K562 (cell line): Measurements from ENCODE around the gene GCN1. TPM values are rescaled to one million over a fixed set of nuclear protein-coding genes. Genes with fewer than 3 reads are reported as not detected.
A peak's percentile ranks its signal among the peaks of the same experiment; 100 is the strongest.

Source experiments
- ATAC-seq: fragments of 200-7000 bp; cut with Tn5 transposase; 3 replicates; pipeline ENCODE4 v1.9.1; 2020; ENCODE audit warnings: moderate library complexity
- BruUV-seq: library from RNA; stranded (reverse); fragments of 400-500 nt; replicated peaks from 2 replicates; lab custom pipeline; 2021; lab: Mats Ljungman, UMichigan
- CTCF ChIA-PET: fragments of 300-600 bp; formaldehyde crosslinking; extraction: SDS; loops from one replicate; lab custom pipeline; 2021; ENCODE audit warnings: low intra/inter-chr PET ratio; lab: Yijun Ruan, JAX
- POLR2A ChIA-PET: fragments of 300-600, 350-650 bp; sonication (Branson Sonifier 250); formaldehyde crosslinking; extraction: SDS; loops from one replicate; lab custom pipeline; 2021; ENCODE audit warnings: antibody characterized with exemption, inconsistent platforms; lab: Yijun Ruan, JAX
- DNase-seq, 4 experiments: peaks; one replicate each; pipeline versions ENCODE4 v3.0.0 to v3.0.0-alpha.2; 2011 to 2018; ENCODE audit warnings: low spot score in 3 of 4, mixed read lengths in 3 of 4; ENCODE audit errors: extremely low read depth in 1 of 4
- FAIRE-seq: peaks from 2 replicates; lab custom pipeline; 2011; peaks lifted over from hg19 to GRCh38; lab: Jason Lieb, UNC
- H2AFZ ChIP-seq: 2 replicates; pipeline ENCODE4 v1.6.0; 2011; ENCODE audit warnings: low read depth, low read length, control low read depth, inconsistent platforms
- H3K27ac ChIP-seq: fragments of 200-600 bp; 3 replicates; pipeline ENCODE4 v1.8.0; 2011; ENCODE audit warnings: low read depth, mild to moderate bottlenecking, control low read depth, inconsistent platforms, low read length, moderate library complexity, mixed read lengths; ENCODE audit errors: extremely low read depth
- H3K27me3 ChIP-seq, 2 experiments: fragments of 300-600 bp in 1 of 2; 2 replicates in 1 of 2; 3 replicates in 1 of 2; pipeline versions ENCODE4 v1.6.0 to v1.8.0; 2011; ENCODE audit warnings: inconsistent platforms in 2 of 2, low read length in 2 of 2, mild to moderate bottlenecking in 1 of 2, mixed read lengths in 1 of 2, moderate library complexity in 1 of 2; ENCODE audit not compliant: control insufficient read depth in 2 of 2, insufficient read depth in 2 of 2
- H3K36me3 ChIP-seq: fragments of 300-600 bp; 3 replicates; pipeline ENCODE4 v1.8.0; 2011; ENCODE audit warnings: mild to moderate bottlenecking, low read length, inconsistent platforms; ENCODE audit not compliant: control insufficient read depth, insufficient read depth
- H3K4me1 ChIP-seq, 2 experiments: fragments of 200-600 bp in 1 of 2; replicated peaks in 1 of 2; 2 replicates in 1 of 2; 3 replicates in 1 of 2; pipeline versions ENCODE4 v1.5.1 to v1.8.0; 2011; ENCODE audit warnings: inconsistent platforms in 2 of 2, low read length in 2 of 2, mild to moderate bottlenecking in 1 of 2, mixed read lengths in 1 of 2, moderate library complexity in 1 of 2; ENCODE audit not compliant: control insufficient read depth in 2 of 2, insufficient read depth in 2 of 2
- H3K4me2 ChIP-seq: 2 replicates; pipeline ENCODE4 v1.6.1; 2011; ENCODE audit warnings: low read length, control low read depth, inconsistent platforms, mixed read lengths; ENCODE audit not compliant: insufficient read depth
- H3K4me3 ChIP-seq: fragments of 200-600 bp; sonication (generic), shearing (Covaris generic); 2 replicates; pipeline ENCODE4 v1.5.1; 2016; ENCODE audit warnings: control low read depth, inconsistent platforms
- H3K79me2 ChIP-seq: fragments of 200-600 bp; 3 replicates; pipeline ENCODE4 v1.8.0; 2011; ENCODE audit warnings: low read length, inconsistent platforms; ENCODE audit not compliant: control insufficient read depth, insufficient read depth
- H3K9ac ChIP-seq, 2 experiments: 2 replicates each; pipeline versions ENCODE4 v1.6.0 to v1.6.1; 2011; ENCODE audit warnings: low read depth in 2 of 2, low read length in 2 of 2, control low read depth in 1 of 2, inconsistent platforms in 1 of 2, mild to moderate bottlenecking in 1 of 2, mixed read lengths in 1 of 2; ENCODE audit not compliant: insufficient read depth in 1 of 2
- H3K9me1 ChIP-seq: one replicate; pipeline ENCODE4 v1.6.0; 2011; ENCODE audit warnings: inconsistent platforms, mild to moderate bottlenecking, low read length, moderate library complexity; ENCODE audit not compliant: control insufficient read depth, insufficient read depth
- H3K9me3 ChIP-seq: replicated peaks from 2 replicates; pipeline ENCODE4 v1.5.1; 2011; ENCODE audit warnings: low read depth, low read length, inconsistent platforms; ENCODE audit not compliant: control insufficient read depth, insufficient read depth
- H4K20me1 ChIP-seq: replicated peaks from 2 replicates; pipeline ENCODE4 v1.6.1; 2011; ENCODE audit warnings: low read length, inconsistent platforms, mixed read lengths; ENCODE audit not compliant: control insufficient read depth, insufficient read depth
- BRD4 ChIP-seq: fragments of 200-600 bp; sonication (generic); IDR thresholded peaks from 2 replicates; pipeline ENCODE4 v1.6.1; 2017; ENCODE audit warnings: inconsistent platforms
- CEBPB ChIP-seq: fragments of 450-650 bp; IDR thresholded peaks from 2 replicates; pipeline ENCODE4 v1.6.1; 2016; ENCODE audit warnings: missing genetic modification characterization, missing compliant biosample characterization
- E2F3 ChIP-seq: fragments of 250-450 bp; sonication (Bioruptor Pico); IDR thresholded peaks from 2 replicates; pipeline ENCODE4 v1.4.0; 2020; ENCODE audit warnings: mild to moderate bottlenecking
- FOXM1 ChIP-seq, 2 experiments: fragments of 450-650 bp in 1 of 2; sonication (generic) in 1 of 2; formaldehyde crosslinking in 1 of 2; IDR thresholded peaks; 2 replicates each; pipeline versions ENCODE4 v1.6.1 to v1.9.0; 2017 to 2022; ENCODE audit warnings: low read depth in 2 of 2, mild to moderate bottlenecking in 2 of 2, missing genetic modification reagents in 1 of 2, moderate library complexity in 1 of 2
- IFI16 ChIP-seq: fragments of 250-450 bp; sonication (Bioruptor Pico); IDR thresholded peaks from 2 replicates; pipeline ENCODE4 v2.1.2; 2022; ENCODE audit warnings: mild to moderate bottlenecking, inconsistent platforms
- L3MBTL2 ChIP-seq: fragments of 450-650 bp; IDR thresholded peaks from 2 replicates; pipeline ENCODE4 v1.6.1; 2016; ENCODE audit warnings: mild to moderate bottlenecking, moderate library complexity
- MEIS2 ChIP-seq: fragments of 450-650 bp; IDR thresholded peaks from 2 replicates; pipeline ENCODE4 v1.6.1; 2014; ENCODE audit warnings: mild to moderate bottlenecking; ENCODE audit not compliant: partially characterized antibody
- MYBL2 ChIP-seq, 2 experiments: fragments of 450-650 bp in 1 of 2; sonication (generic) in 1 of 2; formaldehyde crosslinking in 1 of 2; IDR thresholded peaks; 2 replicates each; pipeline versions ENCODE4 v1.6.1 to v1.8.1; 2017 to 2022; ENCODE audit warnings: borderline replicate concordance in 1 of 2, inconsistent platforms in 1 of 2, low read depth in 1 of 2, mild to moderate bottlenecking in 1 of 2, missing genetic modification reagents in 1 of 2, moderate library complexity in 1 of 2
- NEUROD1 ChIP-seq: fragments of 150-350 bp; IDR thresholded peaks from 2 replicates; pipeline ENCODE4 v1.6.1; 2014; ENCODE audit warnings: borderline replicate concordance, low read length, low read depth; ENCODE audit not compliant: partially characterized antibody
- RAD21 ChIP-seq, 2 experiments: fragments of 250-450 bp in 1 of 2; fragments of 450-650 bp in 1 of 2; sonication (Bioruptor Pico) in 1 of 2; formaldehyde crosslinking in 1 of 2; IDR thresholded peaks in 1 of 2; conservative IDR thresholded peaks in 1 of 2; 2 replicates each; pipeline versions ENCODE4 v1.4.0 to v1.8.0; 2020 to 2022; ENCODE audit warnings: mild to moderate bottlenecking in 2 of 2, moderate library complexity in 1 of 2
- RBM39 ChIP-seq: fragments of 200-400 bp; formaldehyde crosslinking; optimal IDR thresholded peaks from 2 replicates; pipeline ENCODE3; 2018; ENCODE audit warnings: low read depth, low read length
- RFX5 ChIP-seq: IDR thresholded peaks from 2 replicates; pipeline ENCODE4 v1.6.1; 2011; ENCODE audit warnings: low read depth, mild to moderate bottlenecking, improper control_type of control experiment, low read length
- RHOXF2B ChIP-seq: fragments of 250-450 bp; sonication (Bioruptor Pico); conservative IDR thresholded peaks from 2 replicates; pipeline ENCODE4 v1.5.1; 2021
- SUPT5H ChIP-seq: fragments of 450-650 bp; IDR thresholded peaks from 2 replicates; pipeline ENCODE4 v1.6.1; 2016
- TAF1 ChIP-seq: IDR thresholded peaks from 2 replicates; pipeline ENCODE4 v1.6.1; 2011; ENCODE audit warnings: mild to moderate bottlenecking, low read length, moderate library complexity; ENCODE audit not compliant: insufficient read depth, control insufficient read depth, severe bottlenecking; ENCODE audit errors: extremely low read depth
- ZNF589 ChIP-seq: fragments of 200-800 bp; sonication (Bioruptor generic); IDR thresholded peaks from 2 replicates; pipeline ENCODE4 v1.6.1; 2016; ENCODE audit warnings: low read depth, missing genetic modification characterization, missing compliant biosample characterization
- ZNF699 ChIP-seq: fragments of 250-450 bp; sonication (Bioruptor Pico); IDR thresholded peaks from 2 replicates; pipeline ENCODE4 v1.8.0; 2021; ENCODE audit warnings: mild to moderate bottlenecking, moderate library complexity; ENCODE audit not compliant: insufficient replicate concordance
- WGBS: fragments of 100-300 bp; shearing (Covaris generic); methylation state at CpG from one replicate; pipeline ENCODE4 v1.1.6; 2016; ENCODE audit warnings: low coverage, mixed read lengths; ENCODE audit not compliant: insufficient coverage; ENCODE audit errors: missing lambda C conversion rate; 5-methylcytosine and 5-hydroxymethylcytosine counted together
- in situ Hi-C: fragments of 300-500 bp; cut with MboI; formaldehyde crosslinking; loops from 4 replicates; pipeline ENCODE4 v1.15.0; 2018; ENCODE audit warnings: inconsistent platforms, mixed read lengths
- intact Hi-C: fragments of 100-400 bp; cut with micrococcal nuclease; formaldehyde crosslinking; loops from 2 replicates; pipeline ENCODE4 v1.14.2; 2022
- polyA plus RNA-seq, 8 experiments: library from polyadenylated mRNA; depleted of rRNA in 4 of 8; stranded (reverse) in 5 of 8; unstranded in 3 of 8; fragments of >200 nt; fragmentation: Nextera tagmentation in 2 of 8; fragmentation: Illumina TruSeq in 1 of 8; extraction: Ambion mirVana in 2 of 8; extraction: Trizol in 1 of 8; gene quantifications; 2 replicates each; pipeline versions ENCODE4 v1.2.1 to v1.2.3, GENCODE V29; 2011 to 2014; ENCODE audit warnings: inconsistent platforms in 1 of 8, missing spikeins in 1 of 8
- total RNA-seq, 7 experiments: library from RNA; depleted of rRNA in 6 of 7; stranded (reverse); fragments of >200 nt in 6 of 7; fragmentation: Illumina TruSeq in 2 of 7; extraction: Trizol in 2 of 7; gene quantifications; 2 replicates each; pipeline versions ENCODE4 v1.2.1 to v1.2.3, GENCODE V29; 2011 to 2021; ENCODE audit warnings: low replicate concordance in 1 of 7
- TF ChIP-seq, protein P1 (sequence below): sonication (generic); formaldehyde crosslinking; IDR thresholded peaks from 2 replicates; pipeline ENCODE4 v1.8.0; 2023; ENCODE audit warnings: mild to moderate bottlenecking, missing genetic modification reagents
- TF ChIP-seq, protein P2 (sequence below): fragments of 250-450 bp; sonication (Bioruptor Pico); IDR thresholded peaks from 2 replicates; pipeline ENCODE4 v1.5.0; 2020; ENCODE audit warnings: mild to moderate bottlenecking

Gene GCN1
- total and polyA plus RNA-seq, 9 of the 15 experiments (the other 6 are each of a cell fraction or from before 2014, with no cell fraction given) = 11.9 to 190 (median 51.7) TPM

DNA sequence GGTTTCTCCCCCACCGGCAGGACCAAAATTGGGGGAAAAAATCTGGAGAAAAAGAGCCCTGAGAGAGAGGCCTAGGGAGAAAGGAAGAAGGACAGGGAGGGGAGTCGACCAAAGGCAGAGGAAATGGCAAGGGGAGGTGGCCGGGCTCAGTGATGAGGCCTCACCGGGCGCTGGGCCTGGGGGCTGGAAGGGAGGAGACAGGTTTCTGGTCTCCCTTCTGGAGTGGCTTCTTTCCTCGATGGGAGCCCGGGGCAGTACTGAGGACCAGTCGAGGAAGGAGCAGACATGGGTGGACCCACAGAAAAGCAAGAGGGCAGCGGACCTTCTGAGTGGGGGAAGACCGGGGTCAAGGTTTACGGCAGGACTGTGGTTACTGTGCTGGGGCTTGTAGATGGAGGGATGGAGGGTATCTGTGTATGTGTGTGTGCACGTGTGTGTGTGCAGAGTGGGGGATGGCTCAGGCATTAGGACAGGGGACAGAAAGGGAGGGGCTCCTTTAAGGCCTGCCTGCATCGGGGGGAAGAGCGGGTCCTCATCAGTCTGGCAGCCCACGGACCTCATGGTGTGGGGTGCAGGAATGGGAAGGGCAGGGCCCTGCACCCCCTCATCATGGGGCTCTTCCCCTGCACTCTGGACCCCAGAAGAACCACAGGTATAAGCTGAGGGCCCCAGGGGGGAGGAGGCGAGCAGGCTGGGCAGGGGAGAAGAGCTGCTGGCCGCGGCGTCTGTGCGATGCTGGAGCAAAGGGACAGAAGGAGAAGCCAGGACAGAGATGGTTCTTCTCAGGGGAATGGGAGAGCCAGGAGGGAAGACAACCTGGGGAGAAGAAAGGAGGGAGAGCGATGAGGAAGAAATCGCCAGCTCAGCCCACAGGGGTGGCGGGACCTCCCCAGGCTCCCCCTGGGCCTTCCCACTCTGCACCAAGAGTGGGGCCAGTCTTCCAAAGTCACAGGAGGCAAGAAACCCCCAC, 21.5 kb upstream of the GCN1 start:
- no peaks in the 10 kb centered on the region for H3K27me3 ChIP-seq
- no TSS peak for BruUV-seq
- ATAC-seq (peak; percentile 11; the same call in 1 of the 3 replicates), FAIRE-seq (no peak), DNase-seq (no peak)
- no peaks in the 10 kb centered on the region for H3K9me1 ChIP-seq
- no peaks in the 10 kb centered on the region for H4K20me1 ChIP-seq
- ChIA-PET POLR2A (interaction anchor here (0.7 to 17.7 kb wide), 5 partner anchors 9 to 75 kb away, joined by 3 to 420 read pairs (median 6); partner anchors contain the start of genes GCN1, RNU4-1, RNU4-2 and RPLP0), CTCF (no interaction called here)
- no peak overlapping the region for H3K27ac ChIP-seq
- H3K4me2 ChIP-seq = no peak overlapping the region
- no peaks in the 10 kb centered on the region for H3K79me2 ChIP-seq
- TF ChIP-seq RBM39 (no peak), ZNF699 (CRISPR knock-in tag) (no peak), L3MBTL2 (no peak), SUPT5H (no peak), ZNF589 (CRISPR knock-in tag) (no peak), IFI16 (no peak), E2F3 (CRISPR knock-in tag) (no peak), RFX5 (no peak), NEUROD1 (no peak), RAD21 (CRISPR knock-in tag; conservative IDR thresholded peaks at IDR 0.05 in 1 of 2, IDR thresholded peaks at IDR 0.05 in 1 of 2) (no peak), FOXM1 (IDR thresholded peaks at IDR 0.05; ENCODE audit: low read depth) (no peak), FOXM1 (CRISPR knock-in tag; IDR thresholded peaks at IDR 0.05; ENCODE audit: low read depth) (no peak), MEIS2 (no peak), MYBL2 (IDR thresholded peaks at IDR 0.05; ENCODE audit: low read depth) (no peak), MYBL2 (CRISPR knock-in tag; IDR thresholded peaks at IDR 0.05; ENCODE audit: borderline replicate concordance) (no peak), CEBPB (tag) (no peak), RHOXF2B (CRISPR knock-in tag) (no peak), BRD4 (no peak), TAF1 (no peak)
- TF ChIP-seq, protein P1, sequence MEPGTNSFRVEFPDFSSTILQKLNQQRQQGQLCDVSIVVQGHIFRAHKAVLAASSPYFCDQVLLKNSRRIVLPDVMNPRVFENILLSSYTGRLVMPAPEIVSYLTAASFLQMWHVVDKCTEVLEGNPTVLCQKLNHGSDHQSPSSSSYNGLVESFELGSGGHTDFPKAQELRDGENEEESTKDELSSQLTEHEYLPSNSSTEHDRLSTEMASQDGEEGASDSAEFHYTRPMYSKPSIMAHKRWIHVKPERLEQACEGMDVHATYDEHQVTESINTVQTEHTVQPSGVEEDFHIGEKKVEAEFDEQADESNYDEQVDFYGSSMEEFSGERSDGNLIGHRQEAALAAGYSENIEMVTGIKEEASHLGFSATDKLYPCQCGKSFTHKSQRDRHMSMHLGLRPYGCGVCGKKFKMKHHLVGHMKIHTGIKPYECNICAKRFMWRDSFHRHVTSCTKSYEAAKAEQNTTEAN (CRISPR knock-in tag) = no peak
- TF ChIP-seq, protein P2, sequence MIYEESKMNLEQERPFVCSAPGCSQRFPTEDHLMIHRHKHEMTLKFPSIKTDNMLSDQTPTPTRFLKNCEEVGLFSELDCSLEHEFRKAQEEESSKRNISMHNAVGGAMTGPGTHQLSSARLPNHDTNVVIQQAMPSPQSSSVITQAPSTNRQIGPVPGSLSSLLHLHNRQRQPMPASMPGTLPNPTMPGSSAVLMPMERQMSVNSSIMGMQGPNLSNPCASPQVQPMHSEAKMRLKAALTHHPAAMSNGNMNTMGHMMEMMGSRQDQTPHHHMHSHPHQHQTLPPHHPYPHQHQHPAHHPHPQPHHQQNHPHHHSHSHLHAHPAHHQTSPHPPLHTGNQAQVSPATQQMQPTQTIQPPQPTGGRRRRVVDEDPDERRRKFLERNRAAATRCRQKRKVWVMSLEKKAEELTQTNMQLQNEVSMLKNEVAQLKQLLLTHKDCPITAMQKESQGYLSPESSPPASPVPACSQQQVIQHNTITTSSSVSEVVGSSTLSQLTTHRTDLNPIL (CRISPR knock-in tag) = no peak
- H2AFZ ChIP-seq = no peak overlapping the region
- 75% methylated on average over 13 of the region's 23 CpGs for WGBS
- peaks cover 65% of the 10 kb centered on the region; the same call in 2 of the 3 replicates for H3K36me3 ChIP-seq
- no peaks in the 10 kb centered on the region for H3K9me3 ChIP-seq
- intact Hi-C loops = no loop called here
- peak overlapping the region in 1 of 2 experiments; percentile 4; a peak in 2 of 4 replicates for H3K9ac ChIP-seq
- H3K4me1 ChIP-seq = peaks cover 0 to 40% of the 10 kb centered on the region in 2 experiments; a peak in 2 of 5 replicates
- in situ Hi-C loops = no loop called here
- H3K4me3 ChIP-seq = no peak overlapping the region
